Activated naive CD4-positive, alpha-beta T cell treated with anti-CD3 and anti-CD28 coated beads, Interleukin-2, amount 50 U/mL, for 24 hours (primary cell): ENCODE measurements around the gene KLHL33.

Source experiments
- H3K27ac Mint-ChIP-seq: one replicate; pipeline ENCODE4 v1.8.0; 2021; ENCODE audit warnings: mild to moderate bottlenecking, mixed read lengths
- H3K27me3 Mint-ChIP-seq: one replicate; pipeline ENCODE4 v1.8.0; 2021; ENCODE audit warnings: mixed read lengths
- H3K36me3 Mint-ChIP-seq: one replicate; pipeline ENCODE4 v1.8.0; 2021; ENCODE audit warnings: mixed read lengths
- H3K4me1 Mint-ChIP-seq: one replicate; pipeline ENCODE4 v1.8.0; 2021; ENCODE audit warnings: mixed read lengths
- H3K4me3 Mint-ChIP-seq: one replicate; pipeline ENCODE4 v1.8.0; 2021; ENCODE audit warnings: mild to moderate bottlenecking, mixed read lengths
- H3K9me3 Mint-ChIP-seq: one replicate; pipeline ENCODE4 v1.8.0; 2021; ENCODE audit warnings: mixed read lengths

KLHL33 gene, protein sequence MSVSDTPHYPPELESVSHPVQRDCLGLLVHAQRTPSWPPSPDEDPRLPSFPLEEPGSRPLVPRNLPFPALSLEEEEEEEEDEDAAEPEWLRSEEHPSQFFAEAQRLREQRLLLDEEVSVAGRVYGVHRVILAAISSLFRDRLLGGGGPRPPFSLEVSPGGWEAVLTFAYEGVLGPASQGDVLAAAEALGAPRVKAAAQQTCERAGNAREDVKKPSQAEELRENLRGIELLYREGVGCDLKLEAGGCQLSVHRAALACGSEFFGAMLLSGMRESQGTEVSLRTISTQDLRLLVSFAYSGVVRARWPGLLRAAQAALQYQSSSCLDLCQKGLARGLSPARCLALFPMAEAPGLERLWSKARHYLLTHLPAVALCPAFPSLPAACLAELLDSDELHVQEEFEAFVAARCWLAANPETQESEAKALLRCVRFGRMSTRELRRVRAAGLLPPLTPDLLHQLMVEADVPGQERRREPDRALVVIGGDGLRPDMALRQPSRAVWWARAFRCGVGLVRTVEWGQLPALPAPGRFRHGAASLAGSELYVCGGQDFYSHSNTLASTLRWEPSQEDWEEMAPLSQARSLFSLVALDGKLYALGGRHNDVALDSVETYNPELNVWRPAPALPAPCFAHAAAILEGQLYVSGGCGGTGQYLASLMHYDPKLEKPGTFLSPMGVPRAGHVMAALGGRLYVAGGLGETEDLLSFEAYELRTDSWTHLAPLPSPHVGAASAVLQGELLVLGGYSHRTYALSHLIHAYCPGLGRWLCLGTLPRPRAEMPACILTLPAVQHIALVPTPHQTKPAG

DNA sequence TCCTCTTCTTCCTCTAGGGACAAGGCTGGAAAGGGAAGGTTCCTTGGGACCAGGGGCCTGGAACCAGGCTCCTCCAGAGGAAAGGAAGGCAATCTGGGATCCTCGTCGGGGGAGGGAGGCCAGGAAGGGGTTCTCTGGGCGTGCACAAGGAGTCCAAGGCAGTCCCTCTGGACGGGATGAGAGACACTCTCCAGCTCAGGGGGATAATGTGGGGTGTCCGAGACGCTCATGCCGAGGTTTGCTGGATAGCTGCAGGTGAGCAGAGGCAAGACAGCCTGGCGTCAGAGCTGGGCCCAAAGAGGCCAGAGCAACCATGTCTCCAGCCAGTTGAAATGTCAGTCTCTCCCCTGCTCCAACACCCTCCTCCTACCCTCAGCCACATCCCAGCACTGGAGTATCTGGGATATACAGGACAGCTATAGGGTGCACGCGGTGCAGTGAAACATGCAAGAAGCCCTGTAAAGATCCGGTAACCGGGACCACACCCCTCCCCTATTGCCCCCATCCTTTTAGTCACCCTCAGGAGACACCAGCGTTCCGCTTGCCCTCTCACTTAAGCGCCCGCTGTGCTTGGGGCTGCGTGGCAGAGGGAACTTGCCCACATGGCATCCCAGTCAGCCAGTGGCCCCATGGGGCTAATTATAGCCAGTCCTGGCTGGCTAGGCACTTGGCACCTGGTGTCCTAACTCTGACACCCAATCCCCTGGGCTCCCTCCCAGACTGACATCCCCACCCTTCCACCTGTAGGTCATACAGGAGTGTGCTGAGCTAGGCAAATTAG lies at the start of gene KLHL33:
KLHL33 (minus strand) TSS at position 585 of the 781 bp plus-strand sequence; CDS start at position 230, 355 bp downstream.
- Mint-ChIP-seq H3K27me3 (no peaks in the 10 kb centered on the region), H3K4me3 (no peak within 1 kb of the TSS), H3K36me3 (no peaks in the 10 kb centered on the region), H3K27ac (no peak within 1 kb of the TSS), H3K4me1 (peaks cover 9% of the 10 kb centered on the region), H3K9me3 (no peaks in the 10 kb centered on the region)

GRCh38 chr14:20482382-20482781 lies 46.4 kb upstream of the KLHL33 start:
- no peak overlapping the region for H3K4me3 Mint-ChIP-seq
- H3K36me3 Mint-ChIP-seq: peaks cover 9% of the 10 kb centered on the region
- no peaks in the 10 kb centered on the region for H3K9me3 Mint-ChIP-seq
- H3K27me3 Mint-ChIP-seq: no peaks in the 10 kb centered on the region
- peaks cover 74% of the 10 kb centered on the region for H3K4me1 Mint-ChIP-seq
- H3K27ac Mint-ChIP-seq: peak overlapping the region; percentile 83

DNA sequence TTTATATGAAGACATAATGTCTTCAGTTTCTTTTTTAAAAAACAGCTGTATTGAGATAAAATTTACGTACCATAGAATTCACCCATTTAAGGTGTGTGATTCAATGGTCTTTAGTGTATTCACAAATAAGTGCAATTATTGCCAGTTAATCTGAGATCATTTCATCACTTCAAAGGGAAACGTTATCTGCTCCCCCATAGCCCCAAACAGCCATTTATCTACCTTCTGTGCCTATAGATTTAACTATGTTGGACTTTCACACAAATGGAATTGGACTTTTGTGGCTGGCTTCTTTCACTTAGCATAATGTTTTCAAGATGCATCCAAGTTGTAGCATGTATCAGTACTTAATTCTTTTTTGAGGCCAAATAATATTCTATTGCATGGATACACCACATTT lies 42.9 kb upstream of the KLHL33 start:
- Mint-ChIP-seq H3K27ac (no peak overlapping the region), H3K4me3 (no peak overlapping the region), H3K27me3 (no peaks in the 10 kb centered on the region), H3K36me3 (peaks cover 34% of the 10 kb centered on the region), H3K9me3 (no peaks in the 10 kb centered on the region), H3K4me1 (peaks cover 89% of the 10 kb centered on the region)

DNA sequence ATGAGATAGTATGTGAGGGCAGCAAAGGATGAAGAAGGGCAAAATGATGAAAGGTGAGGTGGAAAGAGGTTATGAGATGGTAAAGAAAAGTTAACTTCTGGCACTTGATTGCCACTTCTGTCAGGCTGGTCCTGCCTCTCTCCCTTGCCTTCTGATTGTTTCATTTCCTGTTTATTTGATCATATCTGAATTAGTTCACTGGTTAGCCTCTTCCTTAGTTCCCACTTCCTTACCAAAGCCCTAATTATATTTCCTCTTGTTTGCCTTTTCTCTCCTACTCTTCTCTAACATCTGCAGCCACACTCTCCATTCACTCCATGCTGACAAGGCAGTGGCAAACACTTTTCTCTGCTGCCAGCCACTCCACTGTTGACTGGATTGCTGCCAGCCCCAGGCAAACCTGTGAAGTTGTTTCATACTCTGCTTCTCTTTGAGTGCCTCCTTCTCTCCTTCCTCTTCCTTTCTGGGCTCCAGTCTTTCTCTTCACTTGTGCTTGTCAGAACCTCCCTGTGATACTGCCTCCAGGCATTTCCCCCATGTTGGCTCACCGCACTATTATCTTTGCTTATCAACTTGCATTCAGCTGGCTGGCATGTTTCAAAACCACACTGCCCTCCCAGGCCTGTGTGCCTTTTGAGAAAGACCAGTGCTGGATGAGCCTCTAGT lies 41.4 kb upstream of the KLHL33 start:
- H3K27me3 Mint-ChIP-seq: no peaks in the 10 kb centered on the region
- no peaks in the 10 kb centered on the region for H3K9me3 Mint-ChIP-seq
- H3K4me1 Mint-ChIP-seq: peaks cover 85% of the 10 kb centered on the region
- peak overlapping the region; percentile 92 for H3K27ac Mint-ChIP-seq
- peaks cover 42% of the 10 kb centered on the region for H3K36me3 Mint-ChIP-seq
- H3K4me3 Mint-ChIP-seq: peak overlapping the region; percentile 82

DNA sequence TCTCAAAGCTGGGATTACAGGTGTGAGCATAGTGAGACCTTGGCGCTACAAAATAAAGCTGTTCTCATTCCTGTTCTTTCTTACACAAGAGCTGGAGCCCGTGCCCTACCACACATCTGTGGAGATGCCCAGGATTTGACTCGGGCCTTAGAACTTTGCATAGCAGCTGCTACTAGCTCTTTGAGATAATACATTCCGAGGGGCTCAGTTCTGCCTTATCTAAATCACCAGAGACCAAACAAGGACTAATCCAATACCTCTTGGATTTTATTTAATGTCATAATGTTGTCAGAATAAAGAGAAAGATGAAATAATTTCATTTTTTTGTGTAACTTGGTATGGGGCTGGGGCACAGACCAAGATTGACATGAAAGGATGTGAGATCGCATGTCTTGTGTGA lies 40.8 kb upstream of the KLHL33 start:
- peaks cover 85% of the 10 kb centered on the region for H3K4me1 Mint-ChIP-seq
- peaks cover 45% of the 10 kb centered on the region for H3K36me3 Mint-ChIP-seq
- H3K9me3 Mint-ChIP-seq: no peaks in the 10 kb centered on the region
- peak overlapping the region; percentile 92 for H3K27ac Mint-ChIP-seq
- no peaks in the 10 kb centered on the region for H3K27me3 Mint-ChIP-seq
- peak overlapping the region; percentile 82 for H3K4me3 Mint-ChIP-seq

DNA sequence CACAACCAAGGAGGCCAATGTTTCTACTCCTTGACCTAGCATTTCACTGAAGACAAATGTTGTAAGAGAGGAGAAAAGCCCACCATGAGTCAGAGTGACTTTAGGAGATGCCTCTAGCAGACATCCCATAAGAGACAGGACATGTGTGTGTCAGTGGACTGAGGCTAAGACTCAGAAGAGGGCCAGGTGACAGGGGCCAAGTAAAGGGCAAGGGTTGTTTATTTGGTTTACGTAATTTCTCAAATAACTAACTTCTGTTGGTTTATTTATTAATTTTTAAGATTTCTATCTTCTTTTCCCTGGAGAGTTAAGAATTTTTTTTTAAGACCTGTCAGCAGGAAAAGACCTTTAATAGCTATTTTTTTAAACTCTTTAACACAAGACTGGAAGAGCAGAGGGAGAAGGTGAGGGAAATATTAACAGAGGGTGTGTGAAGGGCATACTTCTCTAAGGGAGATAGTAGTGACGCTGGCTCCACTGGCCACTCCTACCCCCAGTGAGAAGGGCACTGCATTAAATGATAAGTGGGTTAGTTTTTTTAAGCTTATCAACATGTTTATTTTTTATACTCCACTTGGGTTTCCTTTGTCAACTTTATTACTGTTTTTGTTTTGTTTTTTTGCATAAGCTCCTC lies 36.7 kb upstream of the KLHL33 start:
- Mint-ChIP-seq H3K27me3 (no peaks in the 10 kb centered on the region), H3K36me3 (peaks cover 42% of the 10 kb centered on the region), H3K4me1 (peaks cover 72% of the 10 kb centered on the region)

GRCh38 chr14:20470603-20470901 lies 34.6 kb upstream of the KLHL33 start:
- Mint-ChIP-seq H3K4me1 (peaks cover 51% of the 10 kb centered on the region), H3K36me3 (peaks cover 28% of the 10 kb centered on the region)

More for the DNA sequence above, 36.7 kb upstream of the KLHL33 start:
- no peaks in the 10 kb centered on the region for H3K9me3 Mint-ChIP-seq
- H3K27ac Mint-ChIP-seq: no peak overlapping the region
- peak overlapping the region; percentile 95 for H3K4me3 Mint-ChIP-seq

DNA sequence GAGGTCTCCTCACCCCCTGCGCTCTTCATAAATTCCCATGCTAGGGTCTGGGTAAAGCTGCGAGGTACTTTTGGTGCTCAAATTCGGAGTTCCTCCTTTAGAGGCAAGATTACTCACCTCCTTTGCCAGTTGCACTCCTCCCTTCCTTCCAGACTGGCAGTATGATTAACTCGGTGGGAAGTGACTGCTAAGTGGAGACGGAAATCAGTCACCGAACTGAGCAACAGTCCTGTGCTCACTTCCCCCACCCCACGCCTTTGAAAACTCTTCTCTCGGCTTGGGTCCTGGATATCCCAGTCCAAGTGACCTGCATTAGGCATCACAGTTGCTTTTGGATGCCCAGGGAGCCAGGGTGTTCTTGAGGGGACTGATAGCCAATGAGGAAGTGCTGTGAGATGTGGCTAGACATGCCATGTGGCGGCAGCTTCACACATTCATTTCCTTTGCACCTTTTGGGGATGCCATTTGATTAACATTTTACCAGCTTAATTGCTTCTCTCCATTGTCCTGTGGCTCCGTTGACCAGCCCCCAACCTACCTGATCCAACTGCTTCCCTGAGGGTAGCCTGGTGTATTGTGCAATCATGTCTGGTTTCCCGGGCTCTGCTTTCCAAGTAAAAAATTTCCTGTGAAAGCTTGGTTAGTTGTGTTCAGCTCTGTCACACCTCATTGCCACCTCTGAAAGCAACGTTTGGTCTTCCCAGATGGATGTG lies 34.1 kb upstream of the KLHL33 start:
- Mint-ChIP-seq H3K4me3 (peak overlapping the region; percentile 95), H3K36me3 (peaks cover 25% of the 10 kb centered on the region), H3K9me3 (no peaks in the 10 kb centered on the region), H3K27ac (peak overlapping the region; percentile 97), H3K4me1 (peaks cover 46% of the 10 kb centered on the region), H3K27me3 (no peaks in the 10 kb centered on the region)

More at GRCh38 chr14:20470603-20470901, 34.6 kb upstream of the KLHL33 start:
- Mint-ChIP-seq H3K27ac (peak overlapping the region; percentile 97), H3K27me3 (no peaks in the 10 kb centered on the region), H3K4me3 (peak overlapping the region; percentile 95), H3K9me3 (no peaks in the 10 kb centered on the region)

GRCh38 chr14:20469242-20469889 lies 33.4 kb upstream of the KLHL33 start, which contains the start of gene PNP:
PNP (plus strand) TSS chr14:20469406; CDS start chr14:20469525, 119 bp downstream.
- Mint-ChIP-seq H3K36me3 (peaks cover 19% of the 10 kb centered on the region), H3K9me3 (no peaks in the 10 kb centered on the region), H3K4me3 (peak within 1 kb of the TSS; percentile 95), H3K4me1 (peaks cover 39% of the 10 kb centered on the region), H3K27me3 (no peaks in the 10 kb centered on the region), H3K27ac (peak within 1 kb of the TSS; percentile 97)

GRCh38 chr14:20468764-20469241 lies 32.8 kb upstream of the KLHL33 start:
- Mint-ChIP-seq H3K27ac (peak overlapping the region; percentile 97), H3K36me3 (peaks cover 13% of the 10 kb centered on the region), H3K4me1 (peaks cover 34% of the 10 kb centered on the region), H3K9me3 (no peaks in the 10 kb centered on the region), H3K27me3 (no peaks in the 10 kb centered on the region), H3K4me3 (peak overlapping the region; percentile 95)

DNA sequence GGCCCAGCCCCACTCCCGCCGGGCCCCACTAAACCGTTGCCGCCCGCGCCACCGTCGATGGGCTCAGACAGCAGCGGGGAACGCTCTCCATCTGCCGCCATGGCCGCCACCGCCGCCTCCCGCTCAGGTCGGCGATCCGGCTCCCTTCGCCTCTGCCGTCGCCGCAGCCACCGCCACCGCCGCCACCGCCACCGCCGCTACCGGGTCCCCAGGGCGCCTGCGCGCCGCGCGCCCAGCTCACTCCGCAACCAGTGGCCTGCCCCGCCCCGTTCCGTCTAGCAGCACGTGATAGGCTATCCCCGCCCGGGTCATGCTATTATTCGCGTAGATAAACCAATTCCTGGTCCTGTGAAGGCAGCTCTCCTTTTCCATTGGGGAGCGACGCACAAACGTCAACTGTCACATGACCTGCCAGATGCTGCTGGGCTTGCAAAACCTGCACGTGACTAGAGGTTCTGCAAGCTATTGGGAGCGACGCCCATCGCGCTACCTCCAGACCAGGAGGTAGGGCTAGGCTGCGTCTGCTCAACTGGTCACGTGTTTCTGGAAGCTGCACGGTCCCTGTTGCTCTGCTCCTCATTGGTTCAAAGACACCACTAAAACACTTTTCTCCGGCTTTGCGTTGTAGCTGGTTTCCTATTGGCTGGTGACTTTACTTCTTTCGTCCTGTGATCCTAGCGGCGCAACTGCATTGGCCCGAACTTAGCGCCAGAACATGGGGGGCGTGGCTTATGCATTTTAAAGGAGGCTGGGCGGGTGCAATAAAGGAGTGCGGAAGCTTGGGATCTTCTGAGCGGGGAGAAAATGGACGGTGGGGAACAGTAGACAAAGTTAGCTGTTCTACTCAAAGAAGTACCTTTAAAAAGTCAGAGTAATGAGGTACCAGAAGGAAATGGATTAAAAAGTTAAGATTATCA lies 25.5 kb upstream of the KLHL33 start, which contains the start of gene PIP4P1:
PIP4P1 (minus strand) TSS at position 210 of the 917 bp plus-strand sequence; CDS start at position 101, 109 bp downstream.
- H3K27me3 Mint-ChIP-seq: no peaks in the 10 kb centered on the region
- H3K9me3 Mint-ChIP-seq: no peaks in the 10 kb centered on the region
- H3K27ac Mint-ChIP-seq: peak within 1 kb of the TSS; percentile 91
- peaks cover 6% of the 10 kb centered on the region for H3K36me3 Mint-ChIP-seq
- H3K4me3 Mint-ChIP-seq: peak within 1 kb of the TSS; percentile 95
- H3K4me1 Mint-ChIP-seq: peaks cover 35% of the 10 kb centered on the region

DNA sequence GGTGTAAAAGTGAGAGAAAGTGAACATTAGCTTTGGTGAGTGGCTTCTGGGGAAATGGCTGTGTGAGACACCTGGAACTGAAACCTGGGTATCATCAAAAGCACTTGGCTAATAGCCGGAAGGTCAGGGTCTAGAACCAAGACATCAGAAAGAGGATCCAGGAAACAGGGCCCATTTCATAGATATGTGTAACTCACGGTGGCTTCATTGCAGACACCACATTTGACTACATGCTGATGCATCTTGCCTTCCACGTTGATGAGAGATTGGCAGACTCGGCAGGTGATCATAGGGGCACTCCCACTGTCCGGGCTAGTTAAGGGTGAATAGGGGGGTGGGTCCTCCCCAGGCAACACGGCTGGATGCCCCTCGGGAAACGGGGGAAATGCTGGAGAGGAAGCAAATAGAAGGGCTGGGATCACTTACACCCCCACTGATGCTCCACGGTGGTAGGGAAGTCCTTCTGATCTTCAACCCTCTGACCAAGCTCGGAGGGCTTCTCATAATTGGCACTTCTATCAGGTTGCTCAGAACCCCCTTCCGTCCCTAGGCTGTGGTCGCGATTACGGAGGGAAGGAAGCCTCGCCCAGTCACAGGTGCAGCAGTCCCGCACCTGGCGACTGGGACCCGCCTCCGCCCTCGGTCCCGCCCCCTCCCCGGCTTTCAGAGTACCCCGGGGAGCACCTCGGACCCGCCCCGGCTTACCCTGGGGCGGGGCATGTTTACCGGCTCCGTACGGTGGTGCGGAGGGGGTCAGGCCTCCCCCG lies 24.7 kb upstream of the KLHL33 start:
- Mint-ChIP-seq H3K27ac (peak overlapping the region; percentile 89), H3K4me1 (peaks cover 35% of the 10 kb centered on the region), H3K4me3 (peak overlapping the region; percentile 95), H3K36me3 (peaks cover 6% of the 10 kb centered on the region), H3K9me3 (no peaks in the 10 kb centered on the region), H3K27me3 (no peaks in the 10 kb centered on the region)
